Smooth muscle cell (in vitro differentiated cells): ENCODE measurements around the gene RECK. TPM values are rescaled to one million over a fixed set of nuclear protein-coding genes. Genes with fewer than 3 reads are reported as not detected.
"Not testable (repeated sequence)": the region's sequence is repeated elsewhere in the genome, so short reads cannot be mapped to it uniquely, and the experiment has no call there.

Experiments used
- DNase-seq: peaks from one replicate; lab custom pipeline; 2025; ENCODE audit not compliant: unreplicated experiment; lab: John Stamatoyannopoulos, UW
- H2AFZ ChIP-seq: fragments of 200-600 bp; sonication (generic); 2 replicates; pipeline ENCODE4 v1.6.0; 2016; ENCODE audit warnings: antibody characterized with exemption, low read depth, mild to moderate bottlenecking
- H3F3A ChIP-seq: fragments of 200-600 bp; sonication (generic); 2 replicates; pipeline ENCODE4 v1.6.0; 2017; ENCODE audit warnings: antibody characterized with exemption, low read depth
- H3K27ac ChIP-seq: fragments of 200-600 bp; sonication (generic); 2 replicates; pipeline ENCODE4 v1.5.1; 2016; ENCODE audit warnings: low read depth, mild to moderate bottlenecking
- H3K27me3 ChIP-seq: fragments of 200-600 bp; sonication (generic); 2 replicates; pipeline ENCODE4 v1.6.1; 2016; ENCODE audit warnings: low read depth, mild to moderate bottlenecking
- H3K36me3 ChIP-seq: fragments of 200-600 bp; sonication (generic); 2 replicates; pipeline ENCODE4 v1.5.1; 2016; ENCODE audit warnings: low read depth
- H3K4me1 ChIP-seq: fragments of 200-600 bp; sonication (generic); 2 replicates; pipeline ENCODE4 v1.5.1; 2016; ENCODE audit warnings: low read depth
- H3K4me2 ChIP-seq: fragments of 200-600 bp; sonication (generic); 2 replicates; pipeline ENCODE4 v1.6.0; 2016; ENCODE audit warnings: mild to moderate bottlenecking
- H3K4me3 ChIP-seq: fragments of 200-600 bp; sonication (generic); 2 replicates; pipeline ENCODE4 v1.5.1; 2016; ENCODE audit warnings: mild to moderate bottlenecking
- H3K79me2 ChIP-seq: fragments of 200-600 bp; sonication (generic); 2 replicates; pipeline ENCODE4 v1.6.0; 2016; ENCODE audit warnings: low read depth, mild to moderate bottlenecking
- H3K9ac ChIP-seq: fragments of 200-600 bp; sonication (generic); 2 replicates; pipeline ENCODE4 v1.6.0; 2016; ENCODE audit warnings: low read depth
- H3K9me3 ChIP-seq: fragments of 200-600 bp; sonication (generic); replicated peaks from 2 replicates; pipeline ENCODE4 v1.5.1; 2016; ENCODE audit warnings: low read depth
- H4K20me1 ChIP-seq: fragments of 200-600 bp; sonication (generic); 2 replicates; pipeline ENCODE4 v1.6.0; 2016; ENCODE audit warnings: low read depth
- CTCF ChIP-seq: fragments of 200-600 bp; sonication (generic); IDR thresholded peaks from 2 replicates; pipeline ENCODE4 v1.5.1; 2017; ENCODE audit warnings: borderline replicate concordance, mild to moderate bottlenecking, antibody characterized with exemption; ENCODE audit not compliant: insufficient read depth, poor library complexity, severe bottlenecking
- WGBS: methylation state at CpG from one replicate; pipeline ENCODE4 v1.1.7; 2016; ENCODE audit warnings: low lambda C conversion rate; 5-methylcytosine and 5-hydroxymethylcytosine counted together
- polyA plus RNA-seq: library from polyadenylated mRNA; unstranded; fragments of >200 nt; fragmentation: Nextera tagmentation; extraction: Ambion mirVana; gene quantifications from 2 replicates; pipeline ENCODE4 v1.2.1, GENCODE V29; 2016
- total RNA-seq: library from RNA; depleted of rRNA; stranded (reverse); fragments of >200 nt; gene quantifications from 2 replicates; pipeline ENCODE4 v1.2.3, GENCODE V29; 2014

RECK gene
- total and polyA plus RNA-seq, 2 experiments from 2014 or later, result 42.9 to 50.0 TPM

GRCh38 chr9:35994959-35995358, 41.8 kb upstream of the RECK start:
- Histone ChIP-seq H3F3A (peaks cover 6% of the 10 kb centered on the region), H2AFZ (no peak overlapping the region), H3K36me3 (no peaks in the 10 kb centered on the region), H3K79me2 (no peaks in the 10 kb centered on the region), H3K9ac (no peak overlapping the region), H3K4me2 (no peak overlapping the region), H3K4me1 (no peaks in the 10 kb centered on the region), H4K20me1 (no peaks in the 10 kb centered on the region), H3K9me3 (no peaks in the 10 kb centered on the region), H3K27me3 (no peaks in the 10 kb centered on the region), H3K4me3 (no peak overlapping the region), H3K27ac (peak overlapping the region; percentile 47)
- WGBS, result 27% methylated on average over 2 of the region's 2 CpGs
- no peak for TF ChIP-seq CTCF
- no peak for DNase-seq

GRCh38 chr9:35996358-35996970, 40.2 kb upstream of the RECK start:
- peak overlapping the region; percentile 87 for H3K27ac ChIP-seq
- H3K4me3 ChIP-seq, result no peak overlapping the region
- no peak overlapping the region for H3K9ac ChIP-seq
- no peaks in the 10 kb centered on the region for H3K79me2 ChIP-seq
- peaks cover 6% of the 10 kb centered on the region for H3F3A ChIP-seq
- no peaks in the 10 kb centered on the region for H3K4me1 ChIP-seq
- no peaks in the 10 kb centered on the region for H3K36me3 ChIP-seq
- no peaks in the 10 kb centered on the region for H3K9me3 ChIP-seq
- H4K20me1 ChIP-seq, result no peaks in the 10 kb centered on the region
- no peak for DNase-seq
- WGBS, result 47% methylated on average over 1 of the region's 1 CpG
- peak overlapping the region; percentile 49 for H3K4me2 ChIP-seq
- no peaks in the 10 kb centered on the region for H3K27me3 ChIP-seq
- H2AFZ ChIP-seq, result no peak overlapping the region
- TF ChIP-seq CTCF, result no peak

- H3K9ac ChIP-seq, result not testable (repeated sequence)
- peak overlapping the region; percentile 28 for H3K4me2 ChIP-seq
Observed at GRCh38 chr9:35997016-35997415, 39.7 kb upstream of the RECK start.

GRCh38 chr9:35998333-35998732, 38.4 kb upstream of the RECK start:
- H3F3A ChIP-seq, result peaks cover 6% of the 10 kb centered on the region
- H3K27ac ChIP-seq, result no peak overlapping the region
- no peak overlapping the region for H3K4me2 ChIP-seq
- no peak overlapping the region for H3K4me3 ChIP-seq
- no peak for TF ChIP-seq CTCF
- no peak overlapping the region for H3K9ac ChIP-seq
- no peak overlapping the region for H2AFZ ChIP-seq
- H3K4me1 ChIP-seq, result no peaks in the 10 kb centered on the region
- H3K36me3 ChIP-seq, result no peaks in the 10 kb centered on the region
- no peaks in the 10 kb centered on the region for H4K20me1 ChIP-seq
- DNase-seq, result no peak
- no peaks in the 10 kb centered on the region for H3K9me3 ChIP-seq
- no peaks in the 10 kb centered on the region for H3K27me3 ChIP-seq
- no peaks in the 10 kb centered on the region for H3K79me2 ChIP-seq
- WGBS, result 95% methylated on average over 1 of the region's 1 CpG

More at GRCh38 chr9:35997016-35997415, 39.7 kb upstream of the RECK start:
- 67% methylated on average over 4 of the region's 4 CpGs for WGBS
- not testable (repeated sequence) for DNase-seq, H2AFZ ChIP-seq, H3K4me1 ChIP-seq, H3K79me2 ChIP-seq, H3K4me3 ChIP-seq, H3K27me3 ChIP-seq, H3K9me3 ChIP-seq, H3K36me3 ChIP-seq, H4K20me1 ChIP-seq, H3F3A ChIP-seq
- peak overlapping the region; percentile 87 for H3K27ac ChIP-seq
